Stomach (tissue), 4 donors: ENCODE data around the gene NKG7.

ENCODE experiments used
- EP300 ChIP-seq: sonication (generic); formaldehyde crosslinking; IDR thresholded peaks from one replicate; pipeline ENCODE4 v1.6.1; 2017; ENCODE audit warnings: antibody characterized with exemption
- POLR2A ChIP-seq, 4 donors: fragments of 450-650 bp; IDR thresholded peaks; one replicate each; pipeline ENCODE4 v1.6.1; 2016; ENCODE audit warnings: antibody characterized with exemption in 4 of 4, control low read depth in 2 of 4, mild to moderate bottlenecking in 1 of 4, moderate library complexity in 1 of 4
- POLR2AphosphoS5 ChIP-seq, 3 donors: sonication (generic); formaldehyde crosslinking; IDR thresholded peaks; one replicate each; pipeline ENCODE4 v1.6.1; 2016; ENCODE audit warnings: antibody characterized with exemption in 3 of 3
- TF ChIP-seq, protein P1 (sequence below), 7 experiments: fragments of 450-650 bp in 4 of 7; fragments of 200-600 bp in 3 of 7; sonication (generic) in 3 of 7; IDR thresholded peaks; one replicate each; pipeline ENCODE4 v1.5.1; 2016 to 2019; ENCODE audit warnings: antibody characterized with exemption in 7 of 7, control low read depth in 2 of 7, mild to moderate bottlenecking in 1 of 7

DNA sequence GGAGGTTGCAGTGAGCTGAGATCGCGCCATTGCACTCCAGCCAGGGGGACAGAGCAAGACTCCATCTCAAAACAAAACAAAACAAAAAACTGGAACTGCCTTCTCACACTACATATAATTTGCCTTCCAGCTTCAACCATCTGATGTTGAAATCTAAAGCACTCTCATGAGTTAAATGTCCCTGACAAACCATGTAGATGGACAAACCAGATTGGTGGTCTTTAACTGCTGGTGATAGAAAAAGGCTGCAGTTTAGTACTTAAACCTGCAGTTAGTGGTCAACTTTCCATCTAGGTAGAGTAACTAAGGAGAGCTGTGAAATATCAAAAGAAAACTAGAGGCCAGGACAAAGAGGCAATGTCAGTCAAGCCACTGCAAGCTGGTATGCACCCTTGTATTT, 23.7 kb upstream of the NKG7 start:
- no peak for TF ChIP-seq POLR2AphosphoS5 (IDR thresholded peaks at IDR 0.05)
- TF ChIP-seq, protein P1, sequence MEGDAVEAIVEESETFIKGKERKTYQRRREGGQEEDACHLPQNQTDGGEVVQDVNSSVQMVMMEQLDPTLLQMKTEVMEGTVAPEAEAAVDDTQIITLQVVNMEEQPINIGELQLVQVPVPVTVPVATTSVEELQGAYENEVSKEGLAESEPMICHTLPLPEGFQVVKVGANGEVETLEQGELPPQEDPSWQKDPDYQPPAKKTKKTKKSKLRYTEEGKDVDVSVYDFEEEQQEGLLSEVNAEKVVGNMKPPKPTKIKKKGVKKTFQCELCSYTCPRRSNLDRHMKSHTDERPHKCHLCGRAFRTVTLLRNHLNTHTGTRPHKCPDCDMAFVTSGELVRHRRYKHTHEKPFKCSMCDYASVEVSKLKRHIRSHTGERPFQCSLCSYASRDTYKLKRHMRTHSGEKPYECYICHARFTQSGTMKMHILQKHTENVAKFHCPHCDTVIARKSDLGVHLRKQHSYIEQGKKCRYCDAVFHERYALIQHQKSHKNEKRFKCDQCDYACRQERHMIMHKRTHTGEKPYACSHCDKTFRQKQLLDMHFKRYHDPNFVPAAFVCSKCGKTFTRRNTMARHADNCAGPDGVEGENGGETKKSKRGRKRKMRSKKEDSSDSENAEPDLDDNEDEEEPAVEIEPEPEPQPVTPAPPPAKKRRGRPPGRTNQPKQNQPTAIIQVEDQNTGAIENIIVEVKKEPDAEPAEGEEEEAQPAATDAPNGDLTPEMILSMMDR (IDR thresholded peaks at IDR 0.05), result no peak
- no peak for TF ChIP-seq POLR2A (IDR thresholded peaks at IDR 0.05)
- no peak for TF ChIP-seq EP300
